ENCODE data around the gene MKLN1. TPM values are rescaled to one million over a fixed set of nuclear protein-coding genes. Genes with fewer than 3 reads are reported as not detected.

Gene MKLN1
- total and polyA plus RNA-seq, 2 of the 13 experiments (the other 11 are each of a cell fraction or from before 2014, with no cell fraction given), result 33.6 to 43.5 TPM

DNA sequence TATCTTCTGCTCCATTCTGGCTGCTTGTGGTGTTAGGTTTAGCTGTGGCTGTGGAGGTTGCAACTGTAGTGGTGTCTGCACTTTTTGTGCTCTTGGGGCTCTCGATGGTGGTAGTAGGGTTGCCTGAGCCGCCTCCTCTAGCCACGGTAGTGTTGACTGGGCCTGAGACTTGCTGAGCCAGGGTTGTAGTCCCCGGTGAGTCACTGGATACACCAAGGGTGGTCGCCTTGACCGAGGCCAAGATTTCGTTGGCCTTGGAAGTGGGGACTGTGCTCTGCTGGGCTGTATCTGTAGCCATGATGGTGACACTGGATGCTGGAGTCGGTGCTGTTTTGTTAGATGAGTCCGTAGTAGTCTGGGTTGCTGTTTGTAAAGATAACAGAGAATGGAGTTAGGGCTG lies 183.4 kb downstream of the MKLN1 start (continued):
- TF ChIP-seq, protein P1, sequence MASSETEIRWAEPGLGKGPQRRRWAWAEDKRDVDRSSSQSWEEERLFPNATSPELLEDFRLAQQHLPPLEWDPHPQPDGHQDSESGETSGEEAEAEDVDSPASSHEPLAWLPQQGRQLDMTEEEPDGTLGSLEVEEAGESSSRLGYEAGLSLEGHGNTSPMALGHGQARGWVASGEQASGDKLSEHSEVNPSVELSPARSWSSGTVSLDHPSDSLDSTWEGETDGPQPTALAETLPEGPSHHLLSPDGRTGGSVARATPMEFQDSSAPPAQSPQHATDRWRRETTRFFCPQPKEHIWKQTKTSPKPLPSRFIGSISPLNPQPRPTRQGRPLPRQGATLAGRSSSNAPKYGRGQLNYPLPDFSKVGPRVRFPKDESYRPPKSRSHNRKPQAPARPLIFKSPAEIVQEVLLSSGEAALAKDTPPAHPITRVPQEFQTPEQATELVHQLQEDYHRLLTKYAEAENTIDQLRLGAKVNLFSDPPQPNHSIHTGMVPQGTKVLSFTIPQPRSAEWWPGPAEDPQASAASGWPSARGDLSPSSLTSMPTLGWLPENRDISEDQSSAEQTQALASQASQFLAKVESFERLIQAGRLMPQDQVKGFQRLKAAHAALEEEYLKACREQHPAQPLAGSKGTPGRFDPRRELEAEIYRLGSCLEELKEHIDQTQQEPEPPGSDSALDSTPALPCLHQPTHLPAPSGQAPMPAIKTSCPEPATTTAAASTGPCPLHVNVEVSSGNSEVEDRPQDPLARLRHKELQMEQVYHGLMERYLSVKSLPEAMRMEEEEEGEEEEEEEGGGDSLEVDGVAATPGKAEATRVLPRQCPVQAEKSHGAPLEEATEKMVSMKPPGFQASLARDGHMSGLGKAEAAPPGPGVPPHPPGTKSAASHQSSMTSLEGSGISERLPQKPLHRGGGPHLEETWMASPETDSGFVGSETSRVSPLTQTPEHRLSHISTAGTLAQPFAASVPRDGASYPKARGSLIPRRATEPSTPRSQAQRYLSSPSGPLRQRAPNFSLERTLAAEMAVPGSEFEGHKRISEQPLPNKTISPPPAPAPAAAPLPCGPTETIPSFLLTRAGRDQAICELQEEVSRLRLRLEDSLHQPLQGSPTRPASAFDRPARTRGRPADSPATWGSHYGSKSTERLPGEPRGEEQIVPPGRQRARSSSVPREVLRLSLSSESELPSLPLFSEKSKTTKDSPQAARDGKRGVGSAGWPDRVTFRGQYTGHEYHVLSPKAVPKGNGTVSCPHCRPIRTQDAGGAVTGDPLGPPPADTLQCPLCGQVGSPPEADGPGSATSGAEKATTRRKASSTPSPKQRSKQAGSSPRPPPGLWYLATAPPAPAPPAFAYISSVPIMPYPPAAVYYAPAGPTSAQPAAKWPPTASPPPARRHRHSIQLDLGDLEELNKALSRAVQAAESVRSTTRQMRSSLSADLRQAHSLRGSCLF (CRISPR knock-in tag; IDR thresholded peaks at IDR 0.05; ENCODE audit: borderline replicate concordance), result no peak
- TF ChIP-seq ZNF350 (CRISPR knock-in tag; IDR thresholded peaks at IDR 0.05; ENCODE audit: borderline replicate concordance, low read depth) (no peak), POGZ (CRISPR knock-in tag; IDR thresholded peaks at IDR 0.05) (no peak), PCBP1 (IDR thresholded peaks at IDR 0.05; ENCODE audit: borderline replicate concordance, low read depth, low read length) (no peak)
- TF ChIP-seq, protein P2, sequence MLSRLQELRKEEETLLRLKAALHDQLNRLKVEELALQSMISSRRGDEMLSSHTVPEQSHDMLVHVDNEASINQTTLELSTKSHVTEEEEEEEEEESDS (CRISPR knock-in tag; IDR thresholded peaks at IDR 0.05; ENCODE audit: borderline replicate concordance), result no peak

DNA sequence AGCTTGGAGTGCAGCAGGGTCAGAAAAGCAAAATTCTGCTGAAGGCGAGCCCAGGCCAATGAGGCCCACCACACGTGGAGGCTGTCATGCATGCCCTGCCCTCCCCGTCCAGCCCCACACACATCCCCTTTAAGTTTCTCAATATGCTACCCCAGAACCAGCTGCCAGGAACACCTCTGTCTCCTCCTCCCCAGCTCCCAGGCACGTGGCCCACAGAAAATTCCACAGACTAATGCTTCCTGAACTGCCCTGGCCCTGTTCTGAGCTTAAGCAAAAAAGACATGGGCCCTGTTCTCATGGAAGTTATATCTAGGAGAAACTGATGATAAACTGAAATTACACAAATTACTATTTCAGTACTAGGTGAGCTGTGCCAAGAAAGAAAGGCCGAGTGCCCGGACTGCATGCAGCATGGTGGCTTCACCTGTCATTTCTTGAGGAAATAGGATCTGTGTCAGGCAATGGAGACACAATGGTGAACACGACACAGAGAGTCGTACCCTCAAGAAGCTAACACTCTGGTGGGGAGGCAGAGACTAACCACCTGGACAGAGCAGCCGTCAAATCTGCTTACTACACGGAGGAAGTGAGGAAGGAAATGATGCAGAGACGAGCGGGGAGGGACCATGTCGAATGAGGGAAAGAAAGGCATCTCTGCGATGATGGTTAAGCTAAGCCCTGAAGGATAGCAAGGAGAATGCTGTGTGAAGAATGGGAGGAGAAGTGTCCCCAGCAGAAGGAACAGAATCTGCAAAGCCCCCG lies 184.3 kb downstream of the MKLN1 start:
- H3K9ac ChIP-seq (ENCODE audit: insufficient read depth, low read depth, low read length), result no peak overlapping the region
- FAIRE-seq, result no peak
- no peaks in the 10 kb centered on the region for H3K9me3 ChIP-seq (ENCODE audit: low read length)
- ChIA-PET CTCF (ENCODE audit: low intra/inter-chr PET ratio, low total read pairs) (no interaction called here), POLR2A (no interaction called here)
- in situ Hi-C loops (cut with HindIII; ENCODE audit: extremely low pct_ligation_motif_present, low pct_unique_long_range_greater_than_20kb), result no loop called here
- H3K79me2 ChIP-seq (ENCODE audit: insufficient read depth, low read length), result no peaks in the 10 kb centered on the region
- no peak overlapping the region for H3K4me3 ChIP-seq (replicated peaks in 1 of 3; ENCODE audit: insufficient read depth in 1 of 3, low read depth in 2 of 3, low read length in 3 of 3)
- H3K4me2 ChIP-seq (ENCODE audit: low read depth, low read length), result no peak overlapping the region
- peaks cover 0 to 3% of the 10 kb centered on the region in 2 experiments; a peak in 1 of 5 replicates for H3K27me3 ChIP-seq (ENCODE audit: control insufficient read depth in 1 of 2, insufficient read depth in 2 of 2, low read length in 2 of 2)
- TF ChIP-seq HES4 (CRISPR knock-in tag; IDR thresholded peaks at IDR 0.05; ENCODE audit: borderline replicate concordance), result no peak
- no peak for TF ChIP-seq ZNF136 (CRISPR knock-in tag; IDR thresholded peaks at IDR 0.05; ENCODE audit: low read depth)
- TF ChIP-seq REL (CRISPR knock-in tag; conservative IDR thresholded peaks at IDR 0.05), result no peak
- no peak for TF ChIP-seq NFE2 (CRISPR knock-in tag; IDR thresholded peaks at IDR 0.05)
- TF ChIP-seq PAF1 (CRISPR knock-in tag; IDR thresholded peaks at IDR 0.05), result no peak
- TF ChIP-seq, protein P3, sequence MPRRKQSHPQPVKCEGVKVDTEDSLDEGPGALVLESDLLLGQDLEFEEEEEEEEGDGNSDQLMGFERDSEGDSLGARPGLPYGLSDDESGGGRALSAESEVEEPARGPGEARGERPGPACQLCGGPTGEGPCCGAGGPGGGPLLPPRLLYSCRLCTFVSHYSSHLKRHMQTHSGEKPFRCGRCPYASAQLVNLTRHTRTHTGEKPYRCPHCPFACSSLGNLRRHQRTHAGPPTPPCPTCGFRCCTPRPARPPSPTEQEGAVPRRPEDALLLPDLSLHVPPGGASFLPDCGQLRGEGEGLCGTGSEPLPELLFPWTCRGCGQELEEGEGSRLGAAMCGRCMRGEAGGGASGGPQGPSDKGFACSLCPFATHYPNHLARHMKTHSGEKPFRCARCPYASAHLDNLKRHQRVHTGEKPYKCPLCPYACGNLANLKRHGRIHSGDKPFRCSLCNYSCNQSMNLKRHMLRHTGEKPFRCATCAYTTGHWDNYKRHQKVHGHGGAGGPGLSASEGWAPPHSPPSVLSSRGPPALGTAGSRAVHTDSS (CRISPR knock-in tag; conservative IDR thresholded peaks at IDR 0.05), result no peak
- no peak for TF ChIP-seq ZNF761 (CRISPR knock-in tag; conservative IDR thresholded peaks at IDR 0.05)
- TF ChIP-seq GZF1 (CRISPR knock-in tag; IDR thresholded peaks at IDR 0.05), result no peak
- no peak for TF ChIP-seq ZNF460 (CRISPR knock-in tag; IDR thresholded peaks at IDR 0.05; ENCODE audit: borderline replicate concordance)
- no peak overlapping the region for H2AFZ ChIP-seq (ENCODE audit: low read length)
- BruUV-seq (replicated peaks), result no TSS peak
- no peak for ATAC-seq
- H3K27ac ChIP-seq (ENCODE audit: extremely low read length, insufficient read depth, low read length), result no peak overlapping the region
- peaks cover 11% of the 10 kb centered on the region for H3K4me1 ChIP-seq (ENCODE audit: insufficient read depth, low read length)
- H3K36me3 ChIP-seq (replicated peaks in 1 of 2; ENCODE audit: control insufficient read depth in 1 of 2, insufficient read depth in 2 of 2, low read length in 2 of 2), result no peaks in the 10 kb centered on the region
- no peaks in the 10 kb centered on the region for H4K20me1 ChIP-seq (ENCODE audit: insufficient read depth, low read length)
- DNase-seq (ENCODE audit: low spot score), result no peak
- WGBS (ENCODE audit: low lambda C conversion rate), result 50% methylated on average over 14 of the region's 15 CpGs
- intact Hi-C loops (cut with micrococcal nuclease; ENCODE audit: unreplicated experiment), result no loop called here

Measured in HepG2 (cell line).